HG03460 (cell line): Measurements from ENCODE around the gene POPDC3.
"Not testable (repeated sequence)": the region's sequence is repeated elsewhere in the genome, so short reads cannot be mapped to it uniquely, and the experiment has no call there.

ENCODE experiments used
- ATAC-seq: cut with Tn5 transposase; IDR thresholded peaks from one replicate; pipeline ENCODE4 v1.9.1; 2021; ENCODE audit not compliant: unreplicated experiment

Gene POPDC3

DNA sequence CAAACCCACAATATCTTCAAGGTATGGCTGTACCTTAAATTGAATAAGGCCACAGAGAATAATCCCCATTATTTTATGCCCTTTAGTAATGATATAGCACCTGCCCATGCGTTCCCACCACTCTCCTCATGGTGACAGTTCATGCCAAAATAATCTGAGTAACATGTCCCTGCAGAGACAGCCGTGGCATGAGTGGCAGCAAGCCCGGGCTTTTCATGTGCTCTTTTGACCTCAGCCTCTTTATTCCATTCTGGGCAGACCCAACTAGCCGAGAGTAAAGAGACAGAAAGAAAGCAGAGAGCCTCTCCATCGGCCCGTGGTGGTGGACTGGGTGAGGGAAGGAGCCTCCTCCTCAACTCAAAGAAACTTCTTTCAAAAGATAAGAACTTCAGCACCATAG lies 19.9 kb upstream of the POPDC3 start:
- no peak for ATAC-seq

DNA sequence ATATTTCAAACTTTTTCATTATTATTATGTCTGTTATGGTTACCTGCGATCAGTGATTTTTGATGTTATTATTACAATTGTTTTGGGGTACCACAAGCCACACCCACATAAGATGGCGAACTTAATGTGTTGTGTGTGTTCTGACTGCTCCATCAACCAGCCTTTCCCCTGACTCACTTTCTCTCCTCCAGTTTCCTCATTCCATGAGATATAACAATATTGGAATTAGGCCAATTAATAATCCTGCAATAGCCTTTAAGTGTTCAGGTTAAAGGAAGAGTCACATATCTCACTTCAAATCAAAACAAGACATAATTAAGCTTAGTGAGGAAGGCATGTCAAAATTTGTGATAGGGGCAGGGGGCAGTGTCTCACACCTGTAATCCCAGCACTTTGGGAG lies 16.3 kb upstream of the POPDC3 start:
- ATAC-seq = no peak

GRCh38 chr6:105194591-105194990 lies 14.8 kb upstream of the POPDC3 start:
- no peak for ATAC-seq

- no peak for ATAC-seq
Measured at GRCh38 chr6:105194106-105194505, 14.3 kb upstream of the POPDC3 start.

GRCh38 chr6:105193647-105194046 lies 13.8 kb upstream of the POPDC3 start:
- ATAC-seq = no peak

GRCh38 chr6:105192707-105193465 lies 13.1 kb upstream of the POPDC3 start:
- ATAC-seq = no peak

DNA sequence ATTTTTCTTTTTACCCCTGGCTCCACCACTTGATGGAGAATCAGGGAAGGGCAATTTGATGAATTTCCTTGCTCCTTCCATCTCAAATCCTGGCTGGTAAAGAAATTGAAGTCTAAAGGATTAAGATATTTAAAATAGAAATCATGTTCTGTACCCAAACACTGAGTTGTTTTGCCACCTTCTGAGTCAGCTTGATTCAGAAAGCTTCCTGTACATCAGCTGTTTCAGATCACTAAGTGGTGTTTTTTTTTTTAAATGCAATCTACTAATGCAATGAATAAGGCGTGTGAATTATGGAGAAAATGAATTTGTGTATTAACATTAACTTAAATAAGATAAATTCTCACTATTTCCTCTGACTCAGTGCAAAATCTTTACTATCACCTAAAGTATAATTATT lies 11.5 kb upstream of the POPDC3 start:
- ATAC-seq = no peak

DNA sequence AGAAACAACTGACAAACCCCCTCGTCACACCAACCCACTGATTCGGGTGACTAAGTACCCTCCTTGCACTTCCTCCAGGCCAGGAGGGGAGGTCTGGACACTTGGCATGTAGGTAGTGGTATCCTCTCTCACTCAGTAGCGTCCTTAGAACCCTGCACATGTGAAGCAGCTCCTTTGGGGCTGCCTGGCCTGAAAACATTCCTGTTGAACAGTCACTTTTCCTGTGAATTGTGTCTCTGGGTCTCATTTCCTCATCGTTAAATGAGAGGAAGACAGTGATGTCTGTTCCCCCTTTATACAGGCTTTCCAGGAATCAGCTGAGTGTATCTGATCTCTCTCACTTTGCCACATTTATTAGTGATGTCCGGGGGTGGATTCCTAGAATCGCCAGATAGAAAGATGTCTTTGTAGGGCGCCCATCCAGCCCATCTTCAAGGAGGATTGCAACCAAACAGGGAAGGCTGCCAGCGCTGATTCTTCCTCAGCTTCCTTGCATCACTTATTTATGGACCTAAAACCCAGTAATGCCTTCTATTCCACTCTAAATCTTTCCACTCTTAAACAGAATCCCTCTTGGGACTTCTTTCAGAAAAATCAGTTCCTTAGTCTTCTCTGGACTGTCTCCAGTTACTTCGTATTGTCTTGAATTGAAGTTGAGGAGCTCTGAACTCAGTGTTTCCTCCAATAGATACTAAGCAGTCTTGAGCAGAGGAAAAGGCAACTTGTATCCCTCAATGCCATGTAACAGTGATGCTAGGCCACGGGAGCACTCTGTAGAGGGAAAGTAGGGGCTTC lies 9.4 kb upstream of the POPDC3 start:
- no peak for ATAC-seq

- no peak for ATAC-seq
Measured at GRCh38 chr6:105188251-105188650, 8.4 kb upstream of the POPDC3 start.

- no peak for ATAC-seq
Measured at GRCh38 chr6:105186576-105186975, 6.8 kb upstream of the POPDC3 start.

GRCh38 chr6:105184921-105185320 lies 5.1 kb upstream of the POPDC3 start:
- ATAC-seq = no peak

DNA sequence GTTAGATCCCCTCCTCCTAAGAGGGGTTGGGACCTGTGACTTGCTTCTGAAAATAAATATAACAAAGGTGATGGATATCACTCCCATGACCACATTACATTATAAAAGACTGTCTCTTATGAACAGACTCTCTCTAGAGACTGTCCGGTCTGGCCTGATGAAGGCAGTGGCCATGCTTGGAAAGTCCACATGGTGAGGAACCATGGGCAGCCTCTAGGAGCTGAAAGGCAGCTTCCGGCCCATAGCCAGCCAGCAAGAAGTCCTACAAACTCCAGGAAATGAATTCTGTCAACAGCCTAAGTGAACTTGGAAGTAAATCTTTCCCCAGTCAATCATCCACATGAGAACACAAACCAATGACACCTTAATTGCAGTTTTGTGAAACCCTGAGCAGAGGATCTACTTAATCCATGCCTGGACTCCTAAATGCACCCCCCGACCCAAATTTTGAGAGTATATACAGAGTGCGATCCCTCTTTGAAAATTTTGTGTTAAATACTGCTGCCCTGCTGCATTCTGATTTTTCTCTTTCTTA lies 2.2 kb upstream of the POPDC3 start:
- ATAC-seq = no peak

- no peak for ATAC-seq
Measured at GRCh38 chr6:105178636-105179035, 1.2 kb downstream of the POPDC3 start.

DNA sequence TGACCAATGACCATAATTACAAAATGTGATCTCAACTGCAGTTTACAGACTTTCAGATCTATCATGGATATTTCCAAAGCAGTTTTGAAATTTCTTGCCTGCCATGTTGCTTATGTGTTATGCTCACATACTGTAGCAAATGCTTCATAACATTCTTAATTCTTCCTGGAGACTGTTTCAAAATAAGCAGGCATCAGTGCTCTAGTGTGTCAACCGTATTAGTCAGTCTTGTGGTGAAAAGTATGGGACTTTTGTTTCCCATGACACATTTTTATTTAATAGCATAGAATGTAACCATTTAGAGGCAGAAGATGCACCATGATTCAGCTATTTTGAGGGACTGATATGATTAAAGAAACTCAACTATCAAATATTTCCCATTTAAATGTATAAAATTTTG lies 1.7 kb downstream of the POPDC3 start:
- no peak for ATAC-seq

DNA sequence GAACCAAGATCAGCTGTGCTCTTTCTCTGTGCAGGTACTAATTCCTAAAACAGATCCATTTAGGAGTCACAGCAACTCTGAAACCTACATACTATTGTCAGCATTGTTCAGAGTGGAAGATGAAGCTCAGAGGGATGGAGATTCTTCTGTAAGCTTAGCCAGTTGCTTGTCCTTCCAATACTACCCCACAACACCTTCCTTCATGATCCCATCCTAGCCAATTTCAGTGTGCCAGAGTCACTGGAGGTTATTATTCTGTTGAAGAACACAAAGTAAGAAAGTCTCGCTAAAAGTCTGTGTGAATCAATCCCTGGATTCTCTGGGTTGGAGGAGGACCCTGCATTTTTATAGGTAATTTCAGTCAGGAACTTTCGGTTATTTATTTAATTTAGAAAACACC lies 2.3 kb downstream of the POPDC3 start:
- no peak for ATAC-seq

DNA sequence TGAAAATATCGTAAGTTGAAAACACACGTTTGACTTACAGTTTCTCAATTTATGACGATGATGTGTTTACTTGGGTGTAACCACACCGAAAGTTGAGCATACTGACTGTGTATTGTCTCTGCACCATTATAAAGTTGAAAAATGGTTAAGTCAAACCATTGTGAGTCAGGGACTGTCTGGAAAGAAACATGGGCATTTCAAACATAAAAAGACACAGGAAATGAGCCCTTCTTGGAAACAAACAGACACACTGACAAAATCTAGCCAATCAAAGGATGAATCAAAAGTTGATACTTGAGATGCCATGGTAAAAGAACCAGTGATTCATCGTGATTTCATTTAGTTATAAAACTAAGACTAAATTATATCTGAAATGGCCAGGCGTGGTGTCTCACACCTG lies 5.3 kb downstream of the POPDC3 start:
- ATAC-seq = no peak

- ATAC-seq = not testable (repeated sequence)
Measured at GRCh38 chr6:105172515-105172914, 7.3 kb downstream of the POPDC3 start.

- ATAC-seq = no peak
Measured at GRCh38 chr6:105170059-105170458, 9.8 kb downstream of the POPDC3 start.

DNA sequence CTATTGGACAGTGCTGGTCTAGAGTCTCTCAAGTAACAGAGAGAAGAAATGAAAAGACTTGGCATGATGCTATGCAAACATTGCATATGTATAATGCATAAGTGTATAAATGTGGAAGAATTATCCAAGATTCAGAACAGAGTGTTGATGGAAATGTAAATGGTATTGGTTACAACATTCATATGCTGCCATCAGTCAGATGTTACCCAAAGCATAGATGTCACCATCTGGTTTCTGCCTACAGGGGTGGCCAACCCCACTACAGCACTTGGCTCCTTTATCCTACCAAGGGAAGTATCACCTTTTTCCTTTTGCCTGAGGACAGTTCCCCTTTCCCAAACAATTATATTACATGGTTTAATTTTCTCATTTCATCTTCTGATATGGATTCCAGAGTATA lies 11.9 kb downstream of the POPDC3 start:
- ATAC-seq = no peak

DNA sequence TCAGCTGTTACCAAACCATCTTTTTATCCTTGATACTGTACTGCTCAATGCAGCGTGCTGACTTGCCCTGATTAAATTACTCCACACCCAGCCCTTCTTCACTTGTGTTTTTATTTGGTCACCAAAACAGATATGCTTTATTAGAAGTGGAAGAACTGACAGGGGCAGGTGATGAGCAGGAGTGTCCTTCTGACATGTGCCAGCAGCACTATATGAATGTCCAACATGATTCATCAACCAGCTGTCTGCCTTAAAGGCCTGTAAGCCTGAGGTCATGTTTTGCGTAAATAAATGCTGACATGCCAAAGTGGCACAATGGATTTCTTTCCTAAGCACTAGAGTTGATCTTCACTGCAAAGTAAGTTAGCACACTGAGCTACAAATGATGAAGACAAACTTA lies 15.4 kb downstream of the POPDC3 start:
- no peak for ATAC-seq

DNA sequence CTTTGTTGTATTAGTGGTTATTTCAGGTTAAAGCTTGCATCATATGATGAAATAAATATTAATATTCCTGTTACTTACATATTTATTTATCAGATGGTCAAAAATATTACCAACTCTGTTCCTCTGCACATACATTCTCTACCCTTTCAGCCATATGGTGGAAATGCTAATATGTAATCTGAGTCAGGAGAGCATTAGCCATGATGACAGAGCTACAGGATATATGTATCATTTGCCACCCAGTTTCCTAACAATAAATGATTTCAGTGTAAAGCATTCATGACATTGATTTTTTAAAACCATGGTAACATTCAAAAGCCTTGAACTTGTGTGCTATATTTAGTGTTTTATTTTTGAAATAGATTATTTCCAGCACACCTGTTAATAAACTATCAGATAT lies 16.6 kb downstream of the POPDC3 start:
- ATAC-seq = no peak

GRCh38 chr6:105162377-105162776 lies 17.4 kb downstream of the POPDC3 start:
- no peak for ATAC-seq
